Nephron progenitor cell (in vitro differentiated cells): ENCODE measurements around the gene PLSCR3.

Experiments
- DNase-seq: peaks from one replicate; pipeline ENCODE4 v3.0.0; 2021
- H3K27ac Mint-ChIP-seq: 2 replicates; pipeline ENCODE4 v1.8.0; 2021; ENCODE audit warnings: mild to moderate bottlenecking, moderate library complexity, mixed read lengths
- H3K27me3 Mint-ChIP-seq: 2 replicates; pipeline ENCODE4 v1.8.0; 2021; ENCODE audit warnings: mild to moderate bottlenecking, low read depth, mixed read lengths; ENCODE audit not compliant: poor library complexity
- H3K36me3 Mint-ChIP-seq: 2 replicates; pipeline ENCODE4 v1.8.0; 2021; ENCODE audit warnings: low read depth, mixed read lengths
- H3K4me1 Mint-ChIP-seq: 2 replicates; pipeline ENCODE4 v1.8.0; 2021; ENCODE audit warnings: mixed read lengths
- H3K4me3 Mint-ChIP-seq: 2 replicates; pipeline ENCODE4 v1.8.0; 2021; ENCODE audit warnings: mild to moderate bottlenecking, moderate library complexity, mixed read lengths
- H3K9me3 Mint-ChIP-seq: 2 replicates; pipeline ENCODE4 v1.8.0; 2021; ENCODE audit warnings: mild to moderate bottlenecking, moderate library complexity, mixed read lengths
- CTCF ChIP-seq: fragments of 200-600 bp; sonication (generic); IDR thresholded peaks from 2 replicates; pipeline ENCODE4 v1.5.0; 2021; ENCODE audit warnings: antibody characterized with exemption

The PLSCR3 gene

DNA sequence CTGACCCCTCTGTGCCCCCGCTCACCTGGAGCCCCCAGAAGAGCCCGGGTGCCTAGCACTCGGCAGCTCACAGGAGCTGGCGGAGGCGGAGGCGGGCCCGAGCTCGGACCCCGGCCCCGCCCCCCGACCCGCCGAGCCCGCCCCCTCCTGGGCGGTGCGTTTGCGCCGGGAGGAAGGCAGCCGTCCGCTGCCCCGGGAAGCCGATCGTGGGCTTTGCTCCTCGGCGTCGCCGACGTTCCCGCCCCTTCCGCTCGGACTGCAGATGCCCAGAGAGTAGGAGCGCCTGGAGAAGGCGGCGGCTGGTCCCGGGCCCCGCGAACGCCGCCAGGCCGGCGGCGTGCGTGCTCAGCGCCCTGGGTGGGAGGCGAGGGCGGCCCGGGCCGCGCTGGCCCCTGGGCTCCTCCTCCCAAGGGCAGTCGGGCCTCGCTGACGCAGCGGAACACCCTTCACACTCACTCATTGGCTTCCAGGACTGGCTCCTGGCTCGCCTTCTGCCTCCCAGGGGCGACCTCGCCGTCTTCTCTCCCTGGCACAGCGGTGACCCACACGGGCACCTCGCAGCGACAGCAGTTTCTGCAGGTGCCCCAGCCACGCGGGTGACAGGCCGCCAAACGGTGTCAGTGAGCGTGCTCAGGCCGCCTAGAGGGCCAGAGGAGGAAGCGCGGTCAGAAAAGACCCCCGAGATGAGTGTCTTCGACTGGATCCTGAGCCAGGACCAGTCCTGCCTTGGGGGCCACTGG, at the start of gene PLSCR3:
Gene PLSCR3, minus strand, starts transcription at position 74 of the 740 bp plus-strand sequence. CDS start 415 bp downstream, outside the sequence.
- peak within 1 kb of the TSS; percentile 93 for H3K4me3 Mint-ChIP-seq
- H3K27ac Mint-ChIP-seq: peak within 1 kb of the TSS; percentile 94
- peak; percentile 53 for TF ChIP-seq CTCF
- DNase-seq: peak; percentile 90
- H3K9me3 Mint-ChIP-seq: no peaks in the 10 kb centered on the region
- H3K36me3 Mint-ChIP-seq: peaks cover 21% of the 10 kb centered on the region
- H3K4me1 Mint-ChIP-seq: peaks cover 45% of the 10 kb centered on the region
- peaks cover 4% of the 10 kb centered on the region for H3K27me3 Mint-ChIP-seq

DNA sequence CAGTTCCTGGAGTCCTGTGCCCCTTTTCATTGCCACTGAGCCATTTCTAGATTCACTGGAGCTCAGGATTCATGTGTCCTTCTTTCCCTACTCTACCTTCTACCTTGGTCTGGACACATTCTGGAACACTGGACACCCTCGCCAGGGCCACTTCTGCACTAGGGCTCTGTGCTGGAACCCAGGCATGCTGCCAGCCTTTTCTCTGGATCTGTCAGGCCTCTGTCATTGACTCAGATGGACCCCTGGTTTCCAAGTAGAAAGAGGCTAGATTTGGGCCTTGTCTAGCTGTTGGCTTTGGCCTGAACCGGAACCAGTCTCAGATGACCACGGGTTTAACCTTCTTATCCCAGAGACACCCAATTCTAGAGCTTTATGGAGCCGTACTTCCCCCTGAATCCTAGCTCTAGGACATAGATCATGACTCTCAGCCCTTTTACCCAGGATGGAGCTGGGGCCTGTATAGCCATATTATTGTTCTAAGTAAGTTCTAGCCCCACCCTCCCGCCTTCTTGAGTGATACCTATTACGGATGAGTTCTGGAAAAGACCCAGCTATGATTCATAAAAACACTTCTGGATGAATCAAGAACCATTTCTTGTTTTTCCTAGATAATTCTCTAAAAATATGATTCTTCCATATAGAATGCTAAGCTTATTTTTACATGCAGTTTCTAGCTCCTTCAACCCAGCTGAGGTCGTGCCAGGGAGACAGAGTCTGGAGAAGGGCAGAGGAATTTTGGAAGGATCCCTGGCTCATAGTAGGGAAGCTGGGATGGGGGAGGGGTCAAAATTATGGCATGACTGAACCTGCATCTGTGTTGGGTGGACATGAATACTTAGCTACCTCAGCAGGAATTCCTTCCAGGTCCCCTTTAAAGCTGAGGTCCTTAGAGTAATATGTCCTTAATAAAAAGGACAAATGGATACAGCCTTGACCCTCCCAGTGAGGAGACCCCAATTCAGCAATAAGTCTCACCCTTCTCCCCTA, 49.5 kb upstream of the PLSCR3 start:
- Mint-ChIP-seq H3K27ac (no peak overlapping the region), H3K4me1 (peaks cover 73% of the 10 kb centered on the region), H3K36me3 (peaks cover 4% of the 10 kb centered on the region), H3K4me3 (no peak overlapping the region), H3K9me3 (no peaks in the 10 kb centered on the region), H3K27me3 (peaks cover 52% of the 10 kb centered on the region)
- no peak for DNase-seq
- TF ChIP-seq CTCF: no peak

- no peak for DNase-seq
- no peaks in the 10 kb centered on the region for H3K36me3 Mint-ChIP-seq
- no peaks in the 10 kb centered on the region for H3K9me3 Mint-ChIP-seq
- H3K4me3 Mint-ChIP-seq: peak overlapping the region; percentile 48
- peaks cover 64% of the 10 kb centered on the region for H3K27me3 Mint-ChIP-seq
- H3K4me1 Mint-ChIP-seq: peaks cover 78% of the 10 kb centered on the region
- no peak overlapping the region for H3K27ac Mint-ChIP-seq
- TF ChIP-seq CTCF: no peak
Measured at GRCh38 chr17:7442142-7442541, 47.8 kb upstream of the PLSCR3 start.

DNA sequence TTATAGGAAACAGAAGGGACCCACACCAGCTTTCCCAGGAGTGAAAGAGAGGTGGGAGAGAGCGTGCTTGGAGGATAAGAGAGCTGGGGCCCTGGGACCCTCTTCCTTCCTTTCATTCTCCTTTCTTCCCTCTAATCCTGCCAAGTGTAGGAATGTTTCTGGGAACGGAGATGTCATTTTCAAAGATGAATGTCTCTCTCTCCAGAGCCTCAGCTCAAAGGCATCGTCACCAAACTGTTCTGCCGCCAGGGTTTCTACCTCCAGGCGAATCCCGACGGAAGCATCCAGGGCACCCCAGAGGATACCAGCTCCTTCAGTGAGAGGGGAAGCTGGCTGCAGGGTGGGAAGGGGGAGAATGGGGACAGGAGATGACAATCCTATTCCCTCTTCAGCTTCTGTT, 46.9 kb upstream of the PLSCR3 start:
- no peaks in the 10 kb centered on the region for H3K36me3 Mint-ChIP-seq
- H3K4me3 Mint-ChIP-seq: peak overlapping the region; percentile 95
- peaks cover 75% of the 10 kb centered on the region for H3K4me1 Mint-ChIP-seq
- TF ChIP-seq CTCF: no peak
- no peak for DNase-seq
- no peaks in the 10 kb centered on the region for H3K9me3 Mint-ChIP-seq
- peaks cover 64% of the 10 kb centered on the region for H3K27me3 Mint-ChIP-seq
- H3K27ac Mint-ChIP-seq: no peak overlapping the region

GRCh38 chr17:7440834-7441195, 46.5 kb upstream of the PLSCR3 start:
- Mint-ChIP-seq H3K4me1 (peaks cover 71% of the 10 kb centered on the region), H3K36me3 (no peaks in the 10 kb centered on the region), H3K27ac (peak overlapping the region; percentile 99), H3K4me3 (peak overlapping the region; percentile 95), H3K9me3 (no peaks in the 10 kb centered on the region), H3K27me3 (peaks cover 64% of the 10 kb centered on the region)
- no peak for DNase-seq
- TF ChIP-seq CTCF: no peak
